Peyer's patch (tissue), 4 donors: ENCODE data around the gene FALEC.
"Not testable (repeated sequence)": the region's sequence is repeated elsewhere in the genome, so short reads cannot be mapped to it uniquely, and the experiment has no call there.

Experiments used
- POLR2A ChIP-seq, 2 donors: fragments of 450-650 bp; IDR thresholded peaks; one replicate each; pipeline ENCODE4 v1.5.1; 2017; ENCODE audit warnings: antibody characterized with exemption in 2 of 2, mild to moderate bottlenecking in 2 of 2, moderate library complexity in 2 of 2
- TF ChIP-seq, protein P1 (sequence below), 6 experiments: fragments of 450-650 bp in 4 of 6; fragments of 200-600 bp in 2 of 6; sonication (generic) in 1 of 6; IDR thresholded peaks; one replicate each; pipeline ENCODE4 v1.5.1; 2017 to 2019; ENCODE audit warnings: antibody characterized with exemption in 6 of 6, mild to moderate bottlenecking in 3 of 6, moderate library complexity in 1 of 6

DNA sequence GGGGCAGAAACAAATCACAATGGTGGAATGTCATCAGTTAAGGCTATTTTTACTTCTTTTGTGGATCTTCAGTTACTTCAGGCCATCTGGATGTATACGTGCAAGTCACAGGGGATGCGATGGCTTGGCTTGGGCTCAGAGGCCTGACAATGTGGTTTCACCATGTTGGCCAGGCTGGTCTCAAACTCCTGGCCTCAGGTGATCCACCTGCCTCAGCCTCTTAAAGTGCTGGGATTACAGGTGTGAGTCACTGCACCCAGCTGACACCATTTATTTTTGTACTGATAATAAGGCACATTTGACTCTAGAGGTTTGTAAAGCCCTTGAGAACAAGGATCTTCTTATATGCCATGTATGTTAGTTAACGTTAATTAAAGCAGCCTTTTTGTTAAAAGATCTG, 65.4 kb downstream of the FALEC start:
- not testable (repeated sequence) for TF ChIP-seq POLR2A (IDR thresholded peaks at IDR 0.05)
- TF ChIP-seq, protein P1, sequence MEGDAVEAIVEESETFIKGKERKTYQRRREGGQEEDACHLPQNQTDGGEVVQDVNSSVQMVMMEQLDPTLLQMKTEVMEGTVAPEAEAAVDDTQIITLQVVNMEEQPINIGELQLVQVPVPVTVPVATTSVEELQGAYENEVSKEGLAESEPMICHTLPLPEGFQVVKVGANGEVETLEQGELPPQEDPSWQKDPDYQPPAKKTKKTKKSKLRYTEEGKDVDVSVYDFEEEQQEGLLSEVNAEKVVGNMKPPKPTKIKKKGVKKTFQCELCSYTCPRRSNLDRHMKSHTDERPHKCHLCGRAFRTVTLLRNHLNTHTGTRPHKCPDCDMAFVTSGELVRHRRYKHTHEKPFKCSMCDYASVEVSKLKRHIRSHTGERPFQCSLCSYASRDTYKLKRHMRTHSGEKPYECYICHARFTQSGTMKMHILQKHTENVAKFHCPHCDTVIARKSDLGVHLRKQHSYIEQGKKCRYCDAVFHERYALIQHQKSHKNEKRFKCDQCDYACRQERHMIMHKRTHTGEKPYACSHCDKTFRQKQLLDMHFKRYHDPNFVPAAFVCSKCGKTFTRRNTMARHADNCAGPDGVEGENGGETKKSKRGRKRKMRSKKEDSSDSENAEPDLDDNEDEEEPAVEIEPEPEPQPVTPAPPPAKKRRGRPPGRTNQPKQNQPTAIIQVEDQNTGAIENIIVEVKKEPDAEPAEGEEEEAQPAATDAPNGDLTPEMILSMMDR (IDR thresholded peaks at IDR 0.05): not testable (repeated sequence)
